SK-N-SH treated with all-trans-retinoic acid at 6 μM for 48 hours (cell line): ENCODE data around the gene TBX1.

Experiments used
- ATAC-seq: fragments of 200-7000 bp; cut with Tn5 transposase; 3 replicates; pipeline ENCODE4 v1.9.1; 2020; ENCODE audit warnings: mild to moderate bottlenecking, moderate library complexity
- ARNTL ChIP-seq: fragments of 450-650 bp; formaldehyde crosslinking; IDR thresholded peaks from 2 replicates; pipeline ENCODE4 v1.5.0; 2020; ENCODE audit warnings: low read depth, mild to moderate bottlenecking, moderate library complexity, borderline replicate concordance
- BACH2 ChIP-seq: fragments of 250-450 bp; sonication (Bioruptor Pico); IDR thresholded peaks from 2 replicates; pipeline ENCODE4 v1.9.0; 2021; ENCODE audit warnings: mild to moderate bottlenecking, borderline replicate concordance
- CREB5 ChIP-seq: fragments of 250-450 bp; sonication (Bioruptor Pico); IDR thresholded peaks from 2 replicates; pipeline ENCODE4 v1.5.1; 2020; ENCODE audit warnings: low read depth, mild to moderate bottlenecking, moderate library complexity
- CSDC2 ChIP-seq: fragments of 250-450 bp; sonication (Bioruptor Pico); IDR thresholded peaks from 2 replicates; pipeline ENCODE4 v1.5.0; 2020; ENCODE audit warnings: mild to moderate bottlenecking, moderate library complexity
- CSRNP3 ChIP-seq: fragments of 250-450 bp; sonication (Bioruptor Pico); IDR thresholded peaks from 2 replicates; pipeline ENCODE4 v1.5.1; 2021; ENCODE audit warnings: mild to moderate bottlenecking, moderate library complexity
- ESRRG ChIP-seq: fragments of 250-450 bp; sonication (Bioruptor Pico); IDR thresholded peaks from 2 replicates; pipeline ENCODE4 v1.6.1; 2021; ENCODE audit warnings: mild to moderate bottlenecking
- GLIS3 ChIP-seq: fragments of 250-450 bp; sonication (Bioruptor Pico); IDR thresholded peaks from 2 replicates; pipeline ENCODE4 v1.5.0; 2020; ENCODE audit warnings: mild to moderate bottlenecking, moderate library complexity
- ISL1 ChIP-seq: fragments of 250-450 bp; sonication (Bioruptor Pico); IDR thresholded peaks from 2 replicates; pipeline ENCODE4 v2.1.2; 2022; ENCODE audit warnings: mild to moderate bottlenecking, moderate library complexity
- OSR1 ChIP-seq: fragments of 250-450 bp; sonication (Bioruptor Pico); IDR thresholded peaks from 2 replicates; pipeline ENCODE4 v1.8.0; 2022; ENCODE audit warnings: moderate library complexity, mild to moderate bottlenecking, inconsistent platforms
- PATZ1 ChIP-seq: fragments of 250-450 bp; sonication (Bioruptor Pico); IDR thresholded peaks from 2 replicates; pipeline ENCODE4 v1.8.0; 2020; ENCODE audit warnings: mild to moderate bottlenecking, moderate library complexity, borderline replicate concordance
- POU6F1 ChIP-seq: fragments of 250-450 bp; sonication (Bioruptor Pico); IDR thresholded peaks from 2 replicates; pipeline ENCODE4 v1.8.0; 2021; ENCODE audit warnings: low read depth, mild to moderate bottlenecking, moderate library complexity, borderline replicate concordance
- PPARA ChIP-seq: fragments of 250-450 bp; sonication (Bioruptor Pico); IDR thresholded peaks from 2 replicates; pipeline ENCODE4 v1.5.0; 2020; ENCODE audit warnings: mild to moderate bottlenecking, borderline replicate concordance
- SNAI2 ChIP-seq: fragments of 250-450 bp; sonication (Bioruptor Pico); IDR thresholded peaks from 2 replicates; pipeline ENCODE4 v1.5.0; 2020; ENCODE audit warnings: mild to moderate bottlenecking, moderate library complexity
- TCF4 ChIP-seq: fragments of 250-450 bp; sonication (Bioruptor Pico); IDR thresholded peaks from 2 replicates; pipeline ENCODE4 v1.8.0; 2021; ENCODE audit warnings: mild to moderate bottlenecking, moderate library complexity, borderline replicate concordance
- TSHZ2 ChIP-seq: fragments of 250-450 bp; sonication (Bioruptor Pico); IDR thresholded peaks from 2 replicates; pipeline ENCODE4 v1.5.0; 2020; ENCODE audit warnings: mild to moderate bottlenecking, moderate library complexity
- ZC3H10 ChIP-seq: fragments of 250-450 bp; sonication (Bioruptor Pico); IDR thresholded peaks from 2 replicates; pipeline ENCODE4 v1.5.1; 2021; ENCODE audit warnings: mild to moderate bottlenecking, moderate library complexity
- ZFP3 ChIP-seq: fragments of 250-450 bp; sonication (Bioruptor Pico); IDR thresholded peaks from 2 replicates; pipeline ENCODE4 v1.5.0; 2020; ENCODE audit warnings: mild to moderate bottlenecking, moderate library complexity
- ZFP30 ChIP-seq: fragments of 450-650 bp; formaldehyde crosslinking; IDR thresholded peaks from 2 replicates; pipeline ENCODE4 v1.5.0; 2022; ENCODE audit warnings: mild to moderate bottlenecking, moderate library complexity
- ZNF70 ChIP-seq: fragments of 450-650 bp; formaldehyde crosslinking; IDR thresholded peaks from 2 replicates; pipeline ENCODE4 v1.5.0; 2020; ENCODE audit warnings: mild to moderate bottlenecking, moderate library complexity

Gene TBX1

GRCh38 chr22:19767427-19768341 is 7.1 kb downstream of the TBX1 start:
- ATAC-seq = no peak; the same call in 2 of the 3 replicates
- TF ChIP-seq BACH2 (CRISPR knock-in tag) (no peak), ZNF70 (no peak), SNAI2 (CRISPR knock-in tag) (no peak), ARNTL (CRISPR knock-in tag) (no peak), POU6F1 (no peak), TCF4 (CRISPR knock-in tag) (no peak), GLIS3 (CRISPR knock-in tag) (no peak), ISL1 (CRISPR knock-in tag) (no peak), ESRRG (no peak), ZFP30 (CRISPR knock-in tag) (no peak), TSHZ2 (CRISPR knock-in tag) (no peak), OSR1 (CRISPR knock-in tag) (no peak), CSDC2 (CRISPR knock-in tag) (no peak), PPARA (CRISPR knock-in tag) (no peak)

- TF ChIP-seq CSDC2 (CRISPR knock-in tag) (no peak), SNAI2 (CRISPR knock-in tag) (no peak), ARNTL (CRISPR knock-in tag) (no peak), OSR1 (CRISPR knock-in tag) (no peak)
- TF ChIP-seq, all 23 proteins: peak for 0
- no peak for ATAC-seq
Observed at GRCh38 chr22:19769393-19769715, 8.8 kb downstream of the TBX1 start.

- no peak for TF ChIP-seq ZFP3 (CRISPR knock-in tag)
- no peak for TF ChIP-seq CSRNP3 (CRISPR knock-in tag)
- TF ChIP-seq CREB5 (CRISPR knock-in tag) = no peak
- TF ChIP-seq ZC3H10 (CRISPR knock-in tag) = no peak
- TF ChIP-seq PATZ1 (CRISPR knock-in tag) = no peak
- ATAC-seq = no peak
Observed at GRCh38 chr22:19770349-19771220, 10.0 kb downstream of the TBX1 start.
